DMS79 treated with DMSO at 0.1 percent for 48 hours (cell line): ENCODE measurements around the gene COL25A1.
"Not testable (repeated sequence)": the region's sequence is repeated elsewhere in the genome, so short reads cannot be mapped to it uniquely, and the experiment has no call there.

Experiments used
- DNase-seq: peaks from one replicate; lab custom pipeline; 2025; lab: John Stamatoyannopoulos, UW

Gene COL25A1

GRCh38 chr4:108903464-108904221 is 398.8 kb downstream of the COL25A1 start:
- DNase-seq: no peak

- DNase-seq: no peak
These were observed 399.7 kb downstream of the COL25A1 start for GRCh38 chr4:108902769-108903168.

- no peak for DNase-seq
These were observed 401.2 kb downstream of the COL25A1 start for GRCh38 chr4:108901291-108901690.

DNA sequence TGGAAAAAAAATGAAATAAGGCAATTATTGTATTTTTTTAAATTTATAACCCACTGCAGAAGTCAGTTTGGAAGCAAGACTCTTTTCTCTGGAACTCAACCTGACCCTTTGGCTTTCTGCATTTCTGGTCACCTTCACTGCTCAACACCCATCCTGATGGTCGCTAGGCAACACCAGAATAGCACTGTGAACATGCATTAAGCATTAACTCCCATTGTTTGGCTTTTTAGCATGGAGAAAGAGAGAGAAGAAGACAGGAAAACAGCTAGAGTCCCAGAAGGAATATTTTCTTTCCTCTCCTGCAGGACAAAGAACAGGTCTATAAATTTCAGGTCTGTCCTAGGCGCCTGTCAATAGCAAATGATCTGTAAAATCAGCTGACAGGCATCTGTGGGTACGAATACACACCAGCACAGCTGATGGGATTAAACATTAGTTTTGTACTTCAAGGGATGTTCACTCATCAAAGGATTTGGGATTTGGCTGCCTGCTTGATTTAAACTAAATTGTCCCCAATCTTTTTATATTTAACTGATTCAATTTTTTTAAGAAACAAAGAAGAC is 402.4 kb downstream of the COL25A1 start:
- DNase-seq: no peak

- no peak for DNase-seq
These were observed 409.0 kb downstream of the COL25A1 start for GRCh38 chr4:108893468-108893867.

GRCh38 chr4:108891896-108892590 is 410.4 kb downstream of the COL25A1 start:
- DNase-seq: no peak

- DNase-seq: no peak
These were observed 412.0 kb downstream of the COL25A1 start for GRCh38 chr4:108890484-108890881.

DNA sequence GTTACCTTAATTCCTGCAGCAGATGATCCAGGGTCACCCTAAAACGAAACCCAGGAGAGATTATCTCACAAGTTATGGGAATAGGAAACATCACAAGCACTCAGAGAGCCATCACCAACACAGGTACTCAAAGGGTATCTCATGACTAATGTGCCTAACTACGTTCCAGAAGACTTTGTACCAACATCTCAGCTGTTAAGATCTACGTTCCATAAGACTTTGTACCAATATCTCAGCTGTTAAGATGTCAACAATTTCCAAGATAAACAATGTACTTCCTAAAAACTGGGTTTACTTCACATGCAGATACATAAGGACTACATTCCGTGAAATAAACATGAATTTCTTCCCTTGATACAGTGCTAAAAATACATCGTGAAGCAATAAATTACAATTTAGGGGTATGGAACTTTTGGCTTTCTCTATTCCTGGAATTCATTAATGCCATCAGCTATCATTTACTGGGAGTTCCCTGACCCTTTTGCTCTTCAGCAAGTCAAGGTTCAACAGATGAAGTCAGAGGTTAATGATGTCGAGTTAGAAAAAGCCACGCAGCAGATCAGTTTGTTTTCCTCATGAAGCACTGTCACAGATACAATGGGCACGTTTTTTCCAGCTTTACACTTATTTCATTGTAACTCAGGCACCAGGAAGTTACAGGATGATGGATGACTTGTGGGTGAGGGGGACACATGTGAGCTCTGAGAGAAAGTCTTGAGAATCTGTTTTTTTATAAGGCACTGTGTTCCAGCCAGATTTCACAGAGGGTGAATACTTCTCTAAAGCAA is 412.6 kb downstream of the COL25A1 start:
- DNase-seq: no peak

- no peak for DNase-seq
These were observed 413.7 kb downstream of the COL25A1 start for GRCh38 chr4:108888769-108889168.

GRCh38 chr4:108887034-108887433 is 415.4 kb downstream of the COL25A1 start:
- DNase-seq: no peak

- no peak for DNase-seq
These were observed 417.2 kb downstream of the COL25A1 start for GRCh38 chr4:108885211-108885610.

DNA sequence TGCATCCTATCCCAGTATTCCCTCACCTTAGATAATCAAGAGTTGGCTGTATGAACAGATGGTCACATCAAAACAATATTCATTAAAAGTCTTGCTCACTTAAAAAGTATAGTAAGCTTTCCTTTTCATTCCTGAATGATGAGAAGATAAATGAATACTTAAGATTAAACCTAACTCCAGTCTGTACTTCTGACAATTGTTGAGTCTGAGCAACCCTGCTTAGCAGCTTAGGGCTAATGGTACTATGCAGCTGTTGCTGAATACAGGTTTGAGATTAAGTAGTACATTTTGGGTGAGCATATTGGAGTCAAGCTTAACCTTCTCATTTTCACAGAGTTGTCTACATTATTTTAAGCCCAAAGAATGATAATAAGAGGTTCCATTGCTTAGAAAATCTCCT is 417.9 kb downstream of the COL25A1 start:
- no peak for DNase-seq

GRCh38 chr4:108881986-108882385 is 420.5 kb downstream of the COL25A1 start:
- DNase-seq: no peak

GRCh38 chr4:108881190-108881589 is 421.3 kb downstream of the COL25A1 start:
- no peak for DNase-seq

GRCh38 chr4:108878806-108879205 is 423.7 kb downstream of the COL25A1 start:
- DNase-seq: no peak

- DNase-seq: no peak
These were observed 424.6 kb downstream of the COL25A1 start for GRCh38 chr4:108877821-108878220.

GRCh38 chr4:108874806-108875205 is 427.7 kb downstream of the COL25A1 start:
- DNase-seq: no peak

DNA sequence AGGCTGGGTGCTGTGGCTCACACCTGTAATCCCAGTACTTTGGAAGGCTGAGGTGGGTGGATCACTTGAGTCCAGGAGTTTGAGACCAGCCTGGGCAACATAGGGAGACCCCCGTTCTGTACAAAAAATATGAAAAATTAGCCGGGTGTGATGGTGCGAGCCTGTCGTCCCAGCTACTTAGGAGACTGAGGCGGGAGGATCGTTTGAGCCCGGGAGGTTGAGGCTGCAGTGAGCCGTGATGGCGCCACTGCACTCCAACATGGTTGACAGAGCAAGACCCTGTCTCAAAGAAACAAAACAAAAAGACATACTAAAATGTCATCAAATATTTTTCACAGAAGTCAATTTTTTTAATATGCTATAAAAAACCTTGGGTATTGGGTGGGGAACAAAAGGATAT is 432.5 kb downstream of the COL25A1 start:
- not testable (repeated sequence) for DNase-seq

DNA sequence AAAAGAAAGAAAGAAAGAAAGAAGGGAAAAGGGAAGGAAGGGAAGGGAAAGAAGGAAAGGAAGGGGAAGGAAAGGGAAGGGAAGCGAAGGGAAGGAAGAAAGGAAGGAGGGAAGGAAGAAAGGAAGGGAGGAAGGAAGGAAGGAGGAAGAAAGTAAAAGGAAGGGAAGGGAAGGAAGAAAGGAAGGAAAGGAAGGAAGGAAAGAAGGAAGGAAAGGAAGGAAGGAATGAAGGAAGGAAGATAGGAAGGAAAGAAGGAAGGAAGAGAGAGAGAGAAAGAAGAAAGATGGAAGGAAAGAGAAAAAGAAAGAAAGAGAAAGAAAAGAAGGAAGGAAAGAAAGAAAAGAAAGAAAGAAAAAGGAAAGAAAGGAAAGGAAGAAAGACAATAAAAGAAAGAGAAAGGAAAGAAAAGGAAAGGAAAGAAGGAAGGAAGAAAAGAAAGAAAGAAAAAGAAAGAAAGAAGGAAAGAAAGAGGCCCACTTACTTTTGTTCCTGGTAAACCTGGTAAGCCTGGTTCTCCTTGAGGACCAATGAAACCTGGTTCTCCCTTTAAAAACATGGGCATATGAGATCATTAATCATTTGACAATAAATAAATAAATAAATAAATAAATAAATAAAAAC is 433.7 kb downstream of the COL25A1 start:
- DNase-seq: no peak

GRCh38 chr4:108867476-108867875 is 435.0 kb downstream of the COL25A1 start:
- DNase-seq: no peak

DNA sequence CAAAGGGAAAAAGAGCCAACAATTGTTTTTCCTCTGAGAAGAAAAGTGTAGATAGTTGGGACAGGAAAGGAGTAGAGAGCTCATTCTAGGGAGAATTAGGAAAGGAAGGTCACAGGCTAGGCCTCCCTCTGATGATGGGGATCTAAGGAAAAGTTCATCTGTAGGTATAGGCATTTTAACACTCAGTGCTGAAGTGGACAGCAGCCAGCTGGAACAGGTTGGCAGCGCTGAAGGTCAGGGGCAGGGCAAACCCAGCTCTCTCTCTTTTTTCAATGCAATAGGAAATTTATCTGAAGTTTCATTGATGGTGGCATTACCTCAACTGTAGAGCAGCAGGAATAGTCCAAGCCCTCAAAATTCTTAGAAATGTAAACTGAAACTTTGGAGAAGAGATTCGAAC is 441.1 kb downstream of the COL25A1 start:
- no peak for DNase-seq

GRCh38 chr4:108854786-108855185 is 447.7 kb downstream of the COL25A1 start:
- DNase-seq: no peak
